PC-3 (cell line): ENCODE measurements around the gene PTPRF. TPM values are rescaled to one million over a fixed set of nuclear protein-coding genes. Genes with fewer than 3 reads are reported as not detected.

Experiments
- ATAC-seq: fragments of 200-7000 bp; cut with Tn5 transposase; 2 replicates; pipeline ENCODE4 v1.9.1; 2020; ENCODE audit warnings: mild to moderate bottlenecking, moderate library complexity
- BruUV-seq: library from RNA; stranded (reverse); fragments of 400-500 nt; replicated peaks from 2 replicates; lab custom pipeline; 2021; lab: Mats Ljungman, UMichigan
- CTCF ChIA-PET: fragments of 300-600 bp; sonication (Branson Sonifier 250); formaldehyde crosslinking; loops from one replicate; lab custom pipeline; 2022; ENCODE audit warnings: antibody characterized with exemption; lab: Charles Lee
- POLR2A ChIA-PET: fragments of 300-600 bp; sonication (Branson Sonifier 250); formaldehyde crosslinking; loops from one replicate; lab custom pipeline; 2022; ENCODE audit warnings: antibody characterized with exemption; ENCODE audit not compliant: unreplicated experiment; lab: Charles Lee
- DNase-seq: peaks from one replicate; pipeline ENCODE4 v3.0.0-alpha.2; 2015
- H2AFZ ChIP-seq: fragments of 300-600 bp; sonication (generic); 2 replicates; pipeline ENCODE4 v1.6.0; 2016; ENCODE audit warnings: antibody characterized with exemption, low read length
- H3F3A ChIP-seq: fragments of 300-600 bp; sonication (generic); one replicate; pipeline ENCODE4 v1.6.0; 2017; ENCODE audit warnings: antibody characterized with exemption, low read length, control low read depth, mild to moderate bottlenecking; ENCODE audit not compliant: unreplicated experiment
- H3K27ac ChIP-seq: fragments of 300-600 bp; sonication (generic); 2 replicates; pipeline ENCODE4 v1.5.1; 2016; ENCODE audit warnings: mild to moderate bottlenecking, low read length
- H3K27me3 ChIP-seq: fragments of 300-600 bp; sonication (generic); 2 replicates; pipeline ENCODE4 v1.6.1; 2016; ENCODE audit warnings: low read length, mixed read lengths
- H3K36me3 ChIP-seq: fragments of 300-600 bp; sonication (generic); 2 replicates; pipeline ENCODE4 v1.6.1; 2016; ENCODE audit warnings: low read depth, mixed run types, low read length, mixed read lengths
- H3K4me1 ChIP-seq: fragments of 300-600 bp; sonication (generic); 2 replicates; pipeline ENCODE4 v1.5.1; 2016; ENCODE audit warnings: low read length; ENCODE audit not compliant: insufficient read depth
- H3K4me2 ChIP-seq: fragments of 300-600 bp; sonication (generic); 2 replicates; pipeline ENCODE4 v1.6.0; 2016; ENCODE audit warnings: low read length
- H3K4me3 ChIP-seq: fragments of 300-600 bp; sonication (generic); 2 replicates; pipeline ENCODE4 v1.5.1; 2016; ENCODE audit warnings: mild to moderate bottlenecking, low read length, mixed read lengths
- H3K79me2 ChIP-seq: fragments of 300-600 bp; sonication (generic); 2 replicates; pipeline ENCODE4 v1.6.1; 2017; ENCODE audit warnings: low read length, mixed read lengths
- H3K9ac ChIP-seq: fragments of 300-600 bp; sonication (generic); 2 replicates; pipeline ENCODE4 v1.6.0; 2016; ENCODE audit warnings: mild to moderate bottlenecking, low read length
- H3K9me2 ChIP-seq: fragments of 300-600 bp; sonication (generic); replicated peaks from 2 replicates; pipeline ENCODE4 v1.6.1; 2016; ENCODE audit warnings: mixed run types, low read length, mixed read lengths
- H3K9me3 ChIP-seq: fragments of 300-600 bp; sonication (generic); 2 replicates; pipeline ENCODE4 v1.6.1; 2016; ENCODE audit warnings: low read length, mixed read lengths
- H4K20me1 ChIP-seq: fragments of 300-600 bp; sonication (generic); 2 replicates; pipeline ENCODE4 v1.6.1; 2016; ENCODE audit warnings: low read length, mixed read lengths
- CTCF ChIP-seq: fragments of 300-600 bp; sonication (generic); conservative IDR thresholded peaks from 2 replicates; pipeline ENCODE4 v1.5.1; 2017; ENCODE audit warnings: antibody characterized with exemption, low read depth, mild to moderate bottlenecking, low read length
- EZH2 ChIP-seq: fragments of 300-600 bp; sonication (generic); IDR thresholded peaks from one replicate; pipeline ENCODE4 v1.6.1; 2017; ENCODE audit warnings: antibody characterized with exemption, mild to moderate bottlenecking, low read length; ENCODE audit not compliant: unreplicated experiment
- EZH2phosphoT487 ChIP-seq: fragments of 300-600 bp; sonication (generic); IDR thresholded peaks from 2 replicates; pipeline ENCODE4 v1.6.1; 2018; ENCODE audit warnings: mild to moderate bottlenecking, antibody characterized with exemption, low read length, borderline replicate concordance
- intact Hi-C: fragments of 100-400 bp; cut with micrococcal nuclease; formaldehyde crosslinking; loops from 2 replicates; pipeline ENCODE4 v1.9.0; 2023
- total RNA-seq: library from RNA; depleted of rRNA; stranded (reverse); fragments of >200 nt; gene quantifications from 2 replicates; pipeline ENCODE4 v1.2.3, GENCODE V29; 2014

Gene PTPRF
- total RNA-seq, 1 experiment from 2014 or later = 67.4 TPM

- no peaks in the 10 kb centered on the region for H4K20me1 ChIP-seq
These were observed 139.2 kb downstream of the PTPRF start for GRCh38 chr1:43669878-43670277.

GRCh38 chr1:43671193-43671592, 140.5 kb downstream of the PTPRF start:
- ChIA-PET CTCF (no interaction called here), POLR2A (no interaction called here)
- no peak for DNase-seq
- TF ChIP-seq EZH2 (no peak), CTCF (no peak), EZH2phosphoT487 (no peak)
- Histone ChIP-seq H3K27me3 (no peaks in the 10 kb centered on the region), H3K9me2 (no peaks in the 10 kb centered on the region), H2AFZ (no peak overlapping the region), H3K4me1 (peaks cover 18% of the 10 kb centered on the region), H3K4me3 (no peak overlapping the region), H3K27ac (no peak overlapping the region), H3F3A (no peaks in the 10 kb centered on the region), H4K20me1 (no peaks in the 10 kb centered on the region), H3K79me2 (no peaks in the 10 kb centered on the region), H3K4me2 (no peak overlapping the region), H3K36me3 (peaks cover 65% of the 10 kb centered on the region), H3K9ac (no peak overlapping the region), H3K9me3 (no peaks in the 10 kb centered on the region)
- BruUV-seq = no TSS peak
- intact Hi-C loops = no loop called here
- no peak for ATAC-seq

More at GRCh38 chr1:43669878-43670277, 139.2 kb downstream of the PTPRF start:
- no peaks in the 10 kb centered on the region for H3F3A ChIP-seq
- no peak for TF ChIP-seq CTCF
- TF ChIP-seq EZH2phosphoT487 = no peak
- TF ChIP-seq EZH2 = no peak
- H3K4me1 ChIP-seq = peaks cover 18% of the 10 kb centered on the region
- no peak overlapping the region for H3K9ac ChIP-seq
- ChIA-PET CTCF (interaction anchor here (0.7 kb wide), 1 partner anchor 139 kb away, joined by 3 read pairs; the partner anchor contains the start of gene PTPRF), POLR2A (no interaction called here)
- intact Hi-C loops = no loop called here
- no peak overlapping the region for H3K4me3 ChIP-seq
- H3K4me2 ChIP-seq = no peak overlapping the region
- ATAC-seq = no peak
- no peak for DNase-seq
- H3K9me3 ChIP-seq = no peaks in the 10 kb centered on the region
- peaks cover 69% of the 10 kb centered on the region for H3K36me3 ChIP-seq
- H3K79me2 ChIP-seq = no peaks in the 10 kb centered on the region
- H2AFZ ChIP-seq = no peak overlapping the region
- no peaks in the 10 kb centered on the region for H3K9me2 ChIP-seq
- TSS peak; percentile 5 for BruUV-seq
- no peak overlapping the region for H3K27ac ChIP-seq
- no peaks in the 10 kb centered on the region for H3K27me3 ChIP-seq

GRCh38 chr1:43671626-43672330, 141.1 kb downstream of the PTPRF start:
- CTCF ChIA-PET = no interaction called here
- DNase-seq = no peak

More at GRCh38 chr1:43671626-43672330, 141.1 kb downstream of the PTPRF start:
- H3F3A ChIP-seq = no peaks in the 10 kb centered on the region
- no peaks in the 10 kb centered on the region for H3K9me2 ChIP-seq
- H4K20me1 ChIP-seq = no peaks in the 10 kb centered on the region
- TF ChIP-seq CTCF = no peak
- TF ChIP-seq EZH2 = no peak
- no peak for TF ChIP-seq EZH2phosphoT487
- no peak for ATAC-seq
- intact Hi-C loops = no loop called here
- H3K79me2 ChIP-seq = no peaks in the 10 kb centered on the region
- H3K4me1 ChIP-seq = peaks cover 18% of the 10 kb centered on the region
- H3K4me3 ChIP-seq = no peak overlapping the region
- POLR2A ChIA-PET = no interaction called here
- no peak overlapping the region for H2AFZ ChIP-seq
- H3K9me3 ChIP-seq = no peaks in the 10 kb centered on the region
- H3K4me2 ChIP-seq = no peak overlapping the region
- peaks cover 59% of the 10 kb centered on the region for H3K36me3 ChIP-seq
- BruUV-seq = no TSS peak
- H3K27ac ChIP-seq = no peak overlapping the region
- H3K27me3 ChIP-seq = no peaks in the 10 kb centered on the region
- no peak overlapping the region for H3K9ac ChIP-seq
